DND-41 (cell line): ENCODE results near the gene ERBB2.

Source experiments
- EZH2 ChIP-seq: IDR thresholded peaks from 3 replicates; pipeline ENCODE4 v1.6.1; 2012; ENCODE audit warnings: borderline replicate concordance, low read depth, mild to moderate bottlenecking, moderate library complexity, low read length, inconsistent platforms; ENCODE audit not compliant: severe bottlenecking
- TF ChIP-seq, protein P1 (sequence below): IDR thresholded peaks from 2 replicates; pipeline ENCODE4 v1.5.1; 2012; ENCODE audit warnings: borderline replicate concordance, low read length, moderate library complexity, mild to moderate bottlenecking; ENCODE audit not compliant: poor library complexity, severe bottlenecking; ENCODE audit errors: extremely low read depth

DNA sequence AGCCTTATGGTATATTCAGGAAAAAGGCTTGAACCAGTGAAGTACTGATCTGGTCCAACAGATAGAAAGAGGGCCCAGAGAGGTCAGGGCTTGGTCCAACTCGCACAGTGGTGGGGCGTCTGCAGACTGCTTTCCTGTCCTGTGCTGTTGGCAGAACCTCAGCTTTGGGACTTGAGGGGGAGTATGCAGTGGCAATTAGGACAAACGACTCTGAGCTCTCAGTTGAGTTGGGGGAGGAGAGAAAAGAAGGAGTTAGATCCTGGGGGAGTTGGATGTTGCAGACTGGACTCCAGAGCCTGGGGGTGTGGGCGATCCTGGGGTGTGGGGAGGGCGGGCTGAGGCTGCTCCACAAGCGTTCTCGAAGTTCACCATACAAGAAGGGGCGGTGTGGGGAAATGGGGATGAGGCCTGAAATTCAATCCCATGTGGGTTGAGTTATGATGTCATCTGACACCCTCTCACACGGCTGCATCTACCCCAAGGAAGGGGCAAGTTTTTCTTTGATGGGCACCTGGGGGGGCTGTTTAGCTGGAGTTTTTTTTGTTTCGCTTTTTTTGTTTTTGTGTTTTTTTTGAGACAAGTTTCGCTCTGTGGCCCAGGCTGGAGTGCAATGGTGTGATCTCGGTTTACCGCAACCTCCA, 52.5 kb downstream of the ERBB2 start:
- TF ChIP-seq, protein P1, sequence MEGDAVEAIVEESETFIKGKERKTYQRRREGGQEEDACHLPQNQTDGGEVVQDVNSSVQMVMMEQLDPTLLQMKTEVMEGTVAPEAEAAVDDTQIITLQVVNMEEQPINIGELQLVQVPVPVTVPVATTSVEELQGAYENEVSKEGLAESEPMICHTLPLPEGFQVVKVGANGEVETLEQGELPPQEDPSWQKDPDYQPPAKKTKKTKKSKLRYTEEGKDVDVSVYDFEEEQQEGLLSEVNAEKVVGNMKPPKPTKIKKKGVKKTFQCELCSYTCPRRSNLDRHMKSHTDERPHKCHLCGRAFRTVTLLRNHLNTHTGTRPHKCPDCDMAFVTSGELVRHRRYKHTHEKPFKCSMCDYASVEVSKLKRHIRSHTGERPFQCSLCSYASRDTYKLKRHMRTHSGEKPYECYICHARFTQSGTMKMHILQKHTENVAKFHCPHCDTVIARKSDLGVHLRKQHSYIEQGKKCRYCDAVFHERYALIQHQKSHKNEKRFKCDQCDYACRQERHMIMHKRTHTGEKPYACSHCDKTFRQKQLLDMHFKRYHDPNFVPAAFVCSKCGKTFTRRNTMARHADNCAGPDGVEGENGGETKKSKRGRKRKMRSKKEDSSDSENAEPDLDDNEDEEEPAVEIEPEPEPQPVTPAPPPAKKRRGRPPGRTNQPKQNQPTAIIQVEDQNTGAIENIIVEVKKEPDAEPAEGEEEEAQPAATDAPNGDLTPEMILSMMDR: no peak
- no peak for TF ChIP-seq EZH2
